Natural killer cell (primary cell): ENCODE measurements around the gene DEPP1. TPM values are rescaled to one million over a fixed set of nuclear protein-coding genes. Genes with fewer than 3 reads are reported as not detected.

ENCODE experiments used
- ATAC-seq, 3 donors: fragments of 150-1000 bp in 2 of 3; fragments of 200-7000 bp in 1 of 3; cut with Tn5 transposase; 1 replicate in 1 of 3; 2 replicates in 2 of 3; pipeline ENCODE4 v1.10.0; 2021; ENCODE audit warnings: mild to moderate bottlenecking in 2 of 3, moderate library complexity in 2 of 3
- DNase-seq, 2 donors: peaks; one replicate each; pipeline versions ENCODE4 v3.0.0 to v3.0.0-alpha.2; 2013 to 2021; ENCODE audit warnings: mixed read lengths in 1 of 2
- H3K27ac ChIP-seq: one replicate; pipeline ENCODE4 v1.5.1; 2013; ENCODE audit warnings: mild to moderate bottlenecking, low read length
- H3K27me3 ChIP-seq: one replicate; pipeline ENCODE4 v1.6.1; 2013; ENCODE audit warnings: low read length; ENCODE audit not compliant: control insufficient read depth, insufficient read depth
- H3K36me3 ChIP-seq: one replicate; pipeline ENCODE4 v1.6.1; 2013; ENCODE audit warnings: low read length; ENCODE audit not compliant: control insufficient read depth, insufficient read depth
- H3K4me1 ChIP-seq: one replicate; pipeline ENCODE4 v1.6.1; 2013; ENCODE audit warnings: low read length; ENCODE audit not compliant: control insufficient read depth, insufficient read depth
- H3K4me3 ChIP-seq: one replicate; pipeline ENCODE4 v1.5.1; 2013; ENCODE audit warnings: low read length
- H3K9me3 ChIP-seq: one replicate; pipeline ENCODE4 v1.6.1; 2013; ENCODE audit warnings: low read length; ENCODE audit not compliant: control insufficient read depth, insufficient read depth
- H3K27ac Mint-ChIP-seq, 2 donors: one replicate each; pipeline ENCODE4 v1.8.0; 2022; ENCODE audit warnings: mild to moderate bottlenecking in 2 of 2, mixed read lengths in 2 of 2, moderate library complexity in 1 of 2
- H3K27me3 Mint-ChIP-seq, 2 donors: one replicate each; pipeline ENCODE4 v1.8.0; 2022; ENCODE audit warnings: low read depth in 2 of 2, mixed read lengths in 2 of 2
- H3K36me3 Mint-ChIP-seq: one replicate; pipeline ENCODE4 v1.8.0; 2022; ENCODE audit warnings: mixed read lengths
- H3K4me1 Mint-ChIP-seq, 2 donors: one replicate each; pipeline ENCODE4 v1.8.0; 2022; ENCODE audit warnings: mixed read lengths in 2 of 2
- H3K4me3 Mint-ChIP-seq: one replicate; pipeline ENCODE4 v1.8.0; 2022; ENCODE audit warnings: mild to moderate bottlenecking, moderate library complexity, mixed read lengths
- H3K9me3 Mint-ChIP-seq, 2 donors: one replicate each; pipeline ENCODE4 v1.8.0; 2022; ENCODE audit warnings: mixed read lengths in 2 of 2
- CTCF ChIP-seq: fragments of 200-600 bp; IDR thresholded peaks from one replicate; pipeline ENCODE4 v1.8.0; 2022; ENCODE audit warnings: antibody characterized with exemption
- WGBS: methylation state at CpG from one replicate; pipeline ENCODE4 v1.1.7; 2013; ENCODE audit warnings: missing lambda C conversion rate; ENCODE audit not compliant: insufficient coverage; 5-methylcytosine and 5-hydroxymethylcytosine counted together
- intact Hi-C: fragments of 100-400 bp; cut with micrococcal nuclease; formaldehyde crosslinking; loops from one replicate; pipeline ENCODE4 v1.14.2; 2022
- total RNA-seq, 4 donors: library from RNA; stranded (reverse); fragments of 120-200 nt in 1 of 4; gene quantifications; one replicate each; pipeline versions ENCODE4 v1.2.3 to v1.2.4, GENCODE V29; 2013 to 2022

Gene DEPP1
- total RNA-seq, 3 donors from 2014 or later (not counting 1 experiment from before 2014, with no cell fraction given), result not detected

- no peaks in the 10 kb centered on the region for H3K27me3 ChIP-seq
- H3K4me1 Mint-ChIP-seq, result peaks cover 9 to 23% of the 10 kb centered on the region in 2 donors
- H3K27ac Mint-ChIP-seq, result no peak overlapping the region
- no peak for TF ChIP-seq CTCF
- no peak for DNase-seq
- no peaks in the 10 kb centered on the region for H3K36me3 Mint-ChIP-seq
- no peaks in the 10 kb centered on the region for H3K9me3 ChIP-seq
- no peak overlapping the region for H3K4me3 ChIP-seq
- WGBS, result 88% methylated on average over 4 of the region's 4 CpGs
- H3K27me3 Mint-ChIP-seq, result peaks cover 0 to 7% of the 10 kb centered on the region in 2 donors
- H3K9me3 Mint-ChIP-seq, result no peaks in the 10 kb centered on the region
- peaks cover 27% of the 10 kb centered on the region for H3K4me1 ChIP-seq
- intact Hi-C loops, result no loop called here
- ATAC-seq, result no peak
- H3K27ac ChIP-seq, result no peak overlapping the region
- H3K4me3 Mint-ChIP-seq, result no peak overlapping the region
- no peaks in the 10 kb centered on the region for H3K36me3 ChIP-seq
Observed at GRCh38 chr10:44930904-44931620, 47.5 kb downstream of the DEPP1 start.

DNA sequence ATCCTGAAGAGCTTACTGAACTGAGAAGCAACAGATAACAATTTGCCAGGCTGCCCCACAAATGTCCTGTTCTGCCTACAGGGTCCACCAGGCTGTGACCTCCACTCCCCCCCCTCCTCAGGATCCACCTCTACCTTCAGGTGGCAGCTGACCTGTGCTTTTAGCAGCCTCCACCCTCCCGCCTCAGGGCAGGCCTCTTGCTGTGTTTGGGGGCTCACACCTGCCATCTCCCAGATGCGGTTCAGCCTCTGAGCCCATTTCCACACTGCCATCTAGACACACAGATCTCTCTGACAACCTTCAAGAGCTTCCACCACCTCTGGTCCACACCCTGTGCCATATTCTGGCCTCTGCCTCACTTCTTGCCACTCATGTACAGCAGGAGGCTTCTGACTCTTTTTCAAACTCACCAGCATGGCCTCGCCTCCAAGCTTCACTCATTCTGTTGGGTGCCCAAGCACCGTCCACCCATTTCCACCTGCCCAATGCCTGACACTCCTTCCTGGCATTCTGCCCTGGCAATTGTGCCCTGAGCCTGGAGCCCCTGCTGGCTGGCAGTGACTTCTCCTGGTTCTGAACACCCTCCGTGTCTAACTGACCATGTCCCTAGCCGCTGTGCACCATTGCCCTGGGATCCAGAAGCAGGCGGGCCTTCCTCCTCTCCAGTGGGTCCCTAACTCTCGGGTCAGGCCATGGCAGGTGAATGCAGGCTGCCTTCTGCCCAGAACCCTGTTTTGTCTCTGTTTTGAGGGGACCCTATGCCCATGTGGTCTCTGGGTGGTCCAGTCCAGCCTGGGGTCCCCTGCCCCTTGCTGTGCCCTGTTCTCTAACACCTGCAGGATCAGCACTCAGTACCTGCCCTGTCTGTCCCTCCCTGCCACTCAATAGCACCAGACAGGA, 49.0 kb downstream of the DEPP1 start:
- H3K27ac Mint-ChIP-seq, result no peak overlapping the region
- peaks cover 0 to 12% of the 10 kb centered on the region in 2 donors for H3K4me1 Mint-ChIP-seq

DNA sequence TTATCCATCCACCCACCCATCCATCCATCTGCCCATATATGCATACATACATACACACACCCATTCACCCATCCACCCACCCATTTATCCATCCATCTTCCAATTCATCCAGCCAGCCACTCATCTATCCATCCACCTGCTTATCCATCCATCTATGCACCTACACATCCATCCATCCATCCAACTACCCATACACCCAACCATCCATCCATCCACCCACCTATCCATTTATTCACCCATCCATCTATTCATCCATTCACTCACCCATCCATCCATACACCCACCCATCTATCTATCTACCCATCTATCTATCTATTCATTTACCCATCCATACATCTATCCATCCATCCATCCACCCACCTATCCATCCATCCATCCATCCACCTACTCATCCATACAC, 50.1 kb downstream of the DEPP1 start:
- no peak for DNase-seq

More for the DNA sequence above, 49.0 kb downstream of the DEPP1 start:
- intact Hi-C loops, result no loop called here
- Histone ChIP-seq H3K36me3 (no peaks in the 10 kb centered on the region), H3K27ac (no peak overlapping the region), H3K9me3 (no peaks in the 10 kb centered on the region), H3K4me1 (peaks cover 18% of the 10 kb centered on the region), H3K4me3 (no peak overlapping the region), H3K27me3 (no peaks in the 10 kb centered on the region)
- Mint-ChIP-seq H3K4me3 (no peak overlapping the region), H3K36me3 (no peaks in the 10 kb centered on the region), H3K27me3 (peaks cover 0 to 3% of the 10 kb centered on the region in 2 donors), H3K9me3 (no peaks in the 10 kb centered on the region)
- no peak for ATAC-seq
- no peak for TF ChIP-seq CTCF
- DNase-seq, result no peak
- 92% methylated on average over 7 of the region's 8 CpGs for WGBS

More for the DNA sequence above, 50.1 kb downstream of the DEPP1 start:
- intact Hi-C loops, result no loop called here
- Histone ChIP-seq H3K9me3 (no peaks in the 10 kb centered on the region), H3K4me3 (no peak overlapping the region), H3K4me1 (peaks cover 11% of the 10 kb centered on the region), H3K27ac (no peak overlapping the region), H3K27me3 (no peaks in the 10 kb centered on the region), H3K36me3 (no peaks in the 10 kb centered on the region)
- Mint-ChIP-seq H3K9me3 (no peaks in the 10 kb centered on the region), H3K27me3 (no peaks in the 10 kb centered on the region), H3K4me1 (peaks cover 0 to 6% of the 10 kb centered on the region in 2 donors), H3K4me3 (no peak overlapping the region), H3K27ac (no peak overlapping the region), H3K36me3 (no peaks in the 10 kb centered on the region)
- no peak for ATAC-seq
- TF ChIP-seq CTCF, result no peak
